ENCODE data around the gene ABCB6. TPM values are rescaled to one million over a fixed set of nuclear protein-coding genes. Genes with fewer than 3 reads are reported as not detected.

ABCB6 gene
- total RNA-seq, 1 donor from 2014 or later, result 36.1 TPM

DNA sequence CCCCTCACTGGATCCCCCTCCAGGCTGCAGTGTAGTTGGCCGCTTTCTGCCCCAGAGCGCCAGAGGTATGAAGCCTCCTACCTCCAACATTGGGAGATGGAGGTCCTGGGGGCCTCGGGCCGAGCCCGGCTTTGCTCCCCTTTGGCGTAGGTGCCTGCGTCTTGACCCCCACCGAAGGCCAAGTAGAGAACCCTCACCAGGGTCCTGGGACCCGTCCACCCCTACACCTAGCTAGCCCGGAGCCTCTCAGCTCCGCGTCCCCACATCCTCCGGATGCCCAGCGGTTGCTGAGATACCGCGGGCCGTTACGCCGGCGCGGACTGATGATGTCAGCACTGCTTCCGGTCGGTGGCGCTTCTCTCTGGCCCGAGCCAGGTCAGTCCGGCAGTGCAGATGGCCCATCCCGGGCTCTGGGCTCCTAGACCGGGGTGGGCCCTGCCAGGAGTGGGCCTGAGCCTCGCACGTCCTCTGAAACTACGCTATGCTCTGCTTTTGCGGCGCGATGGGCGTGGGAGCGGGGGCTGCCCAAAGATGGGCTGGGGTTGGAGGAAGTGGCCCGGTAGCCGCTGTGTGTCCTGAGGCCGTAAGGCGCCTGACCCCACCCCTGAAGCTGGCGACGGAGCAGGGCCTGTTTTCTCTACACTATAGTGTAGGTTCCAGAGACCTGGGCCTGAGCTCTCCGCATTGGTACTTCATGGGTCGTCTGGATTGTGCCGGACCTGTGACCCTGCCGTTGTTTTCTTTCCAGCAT is 26.6 kb upstream of the ABCB6 start, which contains the start of the genes GLB1L and STK16:
Gene GLB1L (minus strand): TSS at position 297 of the 751 bp plus-strand sequence. CDS start 1,871 bp downstream, outside the sequence.
Gene STK16 (plus strand): TSS at position 332 of the 751 bp plus-strand sequence. CDS start 521 bp downstream, outside the sequence.
- DNase-seq (ENCODE audit: low spot score), result peak; percentile 96

GRCh38 chr2:219244789-219245147 is 26.0 kb upstream of the ABCB6 start:
- no peak for DNase-seq (ENCODE audit: low spot score)

DNA sequence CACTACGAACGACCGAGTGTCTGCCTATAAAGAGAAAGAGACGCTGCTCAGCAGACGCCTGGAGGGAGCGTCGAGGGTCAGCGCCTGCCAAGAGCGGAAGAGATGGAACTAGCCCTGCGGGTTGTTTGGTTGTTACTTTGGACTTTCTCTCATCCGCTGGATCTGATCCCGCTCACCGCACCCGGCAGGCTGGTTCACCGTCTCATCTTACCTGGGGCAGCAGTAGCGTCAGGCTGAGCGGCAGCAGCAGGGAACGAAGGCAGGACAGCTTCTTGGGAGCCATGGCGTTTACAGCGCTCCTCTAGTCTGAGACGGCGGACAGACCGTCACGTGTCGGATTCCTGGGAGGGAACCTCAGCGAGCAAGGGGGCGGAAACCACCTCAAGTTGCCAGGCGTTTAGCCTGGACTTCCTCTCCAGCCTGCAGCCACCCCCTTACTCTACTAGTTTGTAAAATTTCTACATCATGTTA is 24.6 kb upstream of the ABCB6 start:
- no peak for DNase-seq (ENCODE audit: low spot score)

DNA sequence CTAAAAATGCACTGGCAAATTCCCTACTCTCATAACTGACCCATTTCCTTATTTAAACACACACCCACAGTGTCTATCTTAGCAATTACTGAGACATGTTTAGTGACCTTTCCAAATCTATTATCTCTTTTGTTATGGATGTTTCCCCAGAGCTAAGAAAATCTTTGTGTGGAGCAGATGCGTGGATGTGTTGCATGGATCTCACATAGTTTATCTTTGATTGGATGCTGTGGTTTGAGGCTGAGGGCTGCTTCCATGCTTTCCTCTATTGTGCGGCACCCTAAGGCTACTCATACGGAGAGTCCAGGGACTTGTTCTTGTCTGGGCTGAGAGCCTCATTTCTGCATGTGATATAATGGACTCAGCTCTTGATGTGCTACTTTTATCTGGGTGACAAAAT is 15.6 kb upstream of the ABCB6 start:
- no peak for DNase-seq (ENCODE audit: low spot score)

DNA sequence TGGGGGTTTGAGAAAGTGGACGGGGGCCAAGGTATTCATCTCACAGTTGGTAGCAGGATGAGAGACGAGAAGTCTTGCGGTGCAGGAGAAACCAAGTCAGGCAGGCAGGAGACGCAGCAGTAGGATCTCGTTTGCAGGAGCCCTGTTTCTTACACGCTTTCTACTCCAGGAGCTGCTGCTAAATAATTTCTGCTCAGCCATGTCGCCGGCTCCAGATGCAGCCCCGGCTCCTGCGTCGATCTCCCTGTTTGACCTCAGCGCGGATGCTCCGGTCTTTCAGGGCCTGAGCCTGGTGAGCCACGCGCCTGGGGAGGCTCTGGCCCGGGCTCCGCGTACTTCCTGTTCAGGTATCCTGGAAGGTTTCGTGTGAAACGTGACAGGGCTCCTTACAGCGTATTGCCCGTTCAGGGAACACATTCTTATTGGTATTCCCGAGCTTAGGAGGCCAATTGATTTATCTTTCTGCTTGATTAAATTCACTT is 11.3 kb upstream of the ABCB6 start:
- DNase-seq (ENCODE audit: low spot score), result no peak

- peak; percentile 99 for DNase-seq (ENCODE audit: low spot score)
These were observed 10.7 kb upstream of the ABCB6 start, which contains the start of the genes ANKZF1 and ATG9A for GRCh38 chr2:219229305-219230058. ANKZF1 (plus strand) TSS chr2:219229806; CDS start chr2:219230258, 452 bp downstream. ATG9A (minus strand) TSS chr2:219229636; CDS start chr2:219228024, 1,612 bp downstream.

- DNase-seq (ENCODE audit: low spot score), result no peak
These were observed 10.2 kb upstream of the ABCB6 start for GRCh38 chr2:219228911-219229304.

DNA sequence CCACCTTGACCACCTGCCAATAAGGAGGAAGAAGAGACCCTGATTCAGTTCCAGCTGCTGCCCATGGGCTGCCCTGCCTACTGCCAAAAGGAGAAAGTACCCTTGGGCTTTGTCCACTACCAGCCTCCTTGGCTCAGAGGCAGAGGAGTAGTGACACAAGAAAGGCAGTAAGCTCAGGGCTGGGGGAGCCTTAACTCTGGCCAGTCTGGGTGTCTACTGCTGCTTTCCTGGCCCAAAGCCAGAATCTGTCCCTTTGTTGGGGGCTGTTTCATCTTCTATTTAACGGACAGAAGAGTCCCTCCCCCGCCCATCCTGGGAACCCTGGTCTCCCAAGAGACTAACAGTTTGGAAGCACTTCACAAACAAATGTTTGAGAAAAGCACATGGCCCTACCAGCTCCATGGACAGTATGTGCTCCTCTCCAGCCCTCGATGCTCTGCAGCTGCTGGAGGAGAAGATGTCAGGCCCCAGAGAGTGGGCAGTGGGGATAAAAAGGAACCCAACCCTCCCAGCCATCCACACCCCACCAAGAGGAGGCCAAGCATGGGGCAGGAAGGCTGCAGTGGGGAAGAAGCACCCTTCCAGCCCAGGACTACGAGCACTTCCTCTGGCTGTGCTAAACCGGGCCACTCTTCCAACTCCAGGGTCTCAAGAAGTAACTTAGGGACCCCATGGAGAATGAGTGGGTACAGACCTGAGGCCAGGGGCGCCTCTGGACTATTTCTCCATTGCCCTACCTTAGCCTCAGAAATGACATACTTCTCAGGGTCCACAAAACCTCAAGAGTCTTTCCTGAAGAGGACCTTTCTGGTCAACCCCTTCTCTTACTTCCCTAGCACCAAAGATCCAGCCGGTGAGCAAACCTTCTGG is 9.5 kb upstream of the ABCB6 start:
- DNase-seq (ENCODE audit: low spot score), result no peak

DNA sequence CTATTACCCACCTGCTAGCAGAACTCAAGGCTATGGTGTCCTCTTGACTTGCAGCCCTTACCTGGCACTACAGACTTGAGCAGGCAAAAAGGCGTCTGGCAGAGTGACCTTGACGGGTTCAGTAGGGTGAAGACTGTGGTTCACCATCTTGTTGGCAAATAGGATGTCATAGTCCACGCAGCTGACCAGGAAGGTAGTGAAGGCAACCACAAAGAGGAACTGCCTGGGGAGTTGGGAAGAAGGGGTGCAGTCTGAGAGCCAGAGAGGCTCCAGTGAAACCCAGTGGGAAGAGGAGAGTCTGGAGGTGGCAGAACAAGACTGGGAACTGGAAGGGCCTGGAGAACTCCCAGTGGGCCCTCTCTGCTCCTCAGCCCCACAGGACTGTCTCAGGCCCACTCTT is 6.6 kb upstream of the ABCB6 start:
- no peak for DNase-seq (ENCODE audit: low spot score)

DNA sequence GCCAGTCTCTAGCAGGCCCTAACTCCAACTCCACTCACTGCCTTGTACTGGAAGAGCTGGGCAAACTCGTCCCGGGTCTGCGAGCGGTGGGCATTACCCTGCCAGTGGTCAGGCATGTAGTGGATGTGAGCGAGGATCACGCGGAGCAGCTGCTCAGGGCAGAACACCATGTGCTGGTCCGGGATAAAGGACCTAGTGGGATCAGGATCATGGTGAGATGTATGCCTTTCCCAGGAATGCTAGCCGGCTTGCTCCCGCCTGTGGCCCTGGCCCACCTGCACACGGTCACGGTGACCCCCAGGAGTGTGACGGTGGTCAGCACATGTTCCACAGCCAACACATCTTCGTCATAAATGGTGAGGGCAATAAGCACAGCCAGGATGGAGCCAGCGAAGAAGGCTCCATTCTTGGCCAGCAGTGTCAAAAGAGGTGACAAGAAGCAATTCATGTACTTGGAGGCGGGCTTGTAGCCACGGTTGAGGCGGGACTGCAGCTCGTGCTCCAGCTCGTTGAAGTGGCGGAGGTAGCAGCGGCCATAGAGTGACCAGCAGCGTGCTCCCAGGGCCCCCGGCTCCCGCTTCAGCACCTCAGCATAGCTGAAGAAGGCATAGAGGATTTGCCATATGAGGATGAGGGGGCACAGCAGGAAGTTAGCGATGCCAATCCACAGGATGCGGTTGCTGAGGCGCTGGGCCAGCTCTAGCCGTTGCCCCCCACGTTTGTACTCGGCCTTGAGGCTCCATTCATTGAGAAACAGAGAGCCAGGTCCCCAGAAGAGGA is 5.3 kb upstream of the ABCB6 start:
- no peak for DNase-seq (ENCODE audit: low spot score)

DNA sequence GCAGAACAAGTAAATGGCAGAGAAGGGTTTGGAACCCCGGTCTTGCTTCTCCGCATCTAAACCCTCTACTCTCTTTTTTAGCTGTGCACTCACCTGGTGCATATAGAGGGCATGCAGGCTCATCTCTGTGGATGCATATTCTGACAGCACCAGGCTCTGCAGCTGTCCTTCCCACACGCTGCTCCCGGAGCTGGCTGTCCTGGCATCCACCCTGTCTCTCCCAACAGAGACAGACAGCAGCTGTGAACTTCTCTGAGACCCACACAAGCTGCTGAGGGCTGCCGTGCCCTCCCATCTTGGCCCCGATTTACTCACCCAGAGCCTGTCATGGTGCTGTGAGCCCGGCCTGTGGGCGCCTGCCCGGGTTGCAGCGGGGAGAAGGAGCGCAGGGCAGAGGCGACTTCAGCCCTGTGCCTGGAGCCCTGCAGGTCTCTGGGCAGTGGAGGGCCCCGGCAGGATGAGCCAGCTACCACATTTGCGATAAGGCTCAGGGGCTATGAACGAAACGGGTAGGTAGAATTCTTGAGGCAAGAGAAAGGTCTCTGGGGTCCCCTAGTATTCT is 3.3 kb upstream of the ABCB6 start:
- no peak for DNase-seq (ENCODE audit: low spot score)

DNA sequence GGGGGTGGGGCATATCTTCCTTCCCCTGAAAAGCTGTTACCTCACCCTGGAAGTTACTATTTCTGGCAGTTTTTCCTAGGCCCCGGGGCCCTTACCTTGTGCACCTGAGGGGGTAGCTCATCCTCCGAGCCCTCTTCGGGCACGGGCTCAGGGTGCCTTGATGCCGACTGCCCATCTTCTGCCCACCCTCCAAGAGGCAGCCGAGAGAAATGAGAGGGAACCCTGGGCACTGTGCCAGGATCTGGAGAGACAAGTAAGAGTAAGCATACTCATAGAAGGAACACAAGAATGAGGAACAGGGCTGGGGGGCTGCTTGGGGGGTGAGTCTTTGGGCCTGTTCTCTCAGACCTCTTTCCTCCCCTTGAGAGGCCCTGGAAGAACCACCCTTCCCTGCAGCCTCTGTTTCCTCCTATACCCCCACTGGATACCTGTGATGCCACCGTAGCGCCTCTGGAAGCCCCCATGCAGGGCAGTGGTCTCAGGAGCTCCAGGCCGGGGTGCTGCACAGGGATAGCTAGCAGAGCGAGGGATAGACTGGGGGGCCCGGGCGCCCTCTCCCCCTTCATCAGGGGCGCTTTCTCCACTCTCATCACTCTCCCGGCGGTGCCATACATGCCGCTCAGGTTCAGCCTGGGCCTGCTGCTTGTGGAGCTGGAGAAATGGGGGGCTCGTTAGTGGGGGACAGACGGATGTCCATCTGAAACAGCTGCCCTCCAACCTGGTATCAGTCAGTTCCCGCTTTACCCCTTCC is 2.1 kb upstream of the ABCB6 start:
- no peak for DNase-seq (ENCODE audit: low spot score)

- DNase-seq (ENCODE audit: low spot score), result no peak
These were observed 1.2 kb upstream of the ABCB6 start for GRCh38 chr2:219219784-219220532.

GRCh38 chr2:219218217-219218731 is 484 bp downstream of the ABCB6 start:
- DNase-seq (ENCODE audit: low spot score), result no peak

DNA sequence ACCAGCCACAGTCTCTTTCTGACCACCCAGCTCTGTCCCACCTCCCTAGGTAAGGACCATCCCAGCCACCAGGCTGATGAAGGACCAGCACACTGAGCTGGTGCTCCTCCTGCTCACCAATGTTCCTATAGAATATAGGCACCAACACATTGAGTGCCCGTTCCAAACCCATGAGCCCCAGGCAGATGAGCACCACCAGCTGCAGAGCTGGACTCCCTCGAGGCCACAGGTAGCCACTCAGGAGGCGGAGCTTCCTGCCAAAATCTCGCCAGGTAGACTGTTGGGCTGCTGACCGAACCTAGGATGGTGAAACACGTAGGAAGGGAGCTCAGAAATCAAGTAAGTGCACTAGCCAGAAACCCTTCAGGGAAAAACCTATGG is 2.2 kb downstream of the ABCB6 start:
- DNase-seq (ENCODE audit: low spot score), result no peak

- DNase-seq (ENCODE audit: low spot score), result no peak
These were observed 2.8 kb downstream of the ABCB6 start for GRCh38 chr2:219215871-219216534.

- no peak for DNase-seq (ENCODE audit: low spot score)
These were observed 4.0 kb downstream of the ABCB6 start for GRCh38 chr2:219214786-219215185.

DNA sequence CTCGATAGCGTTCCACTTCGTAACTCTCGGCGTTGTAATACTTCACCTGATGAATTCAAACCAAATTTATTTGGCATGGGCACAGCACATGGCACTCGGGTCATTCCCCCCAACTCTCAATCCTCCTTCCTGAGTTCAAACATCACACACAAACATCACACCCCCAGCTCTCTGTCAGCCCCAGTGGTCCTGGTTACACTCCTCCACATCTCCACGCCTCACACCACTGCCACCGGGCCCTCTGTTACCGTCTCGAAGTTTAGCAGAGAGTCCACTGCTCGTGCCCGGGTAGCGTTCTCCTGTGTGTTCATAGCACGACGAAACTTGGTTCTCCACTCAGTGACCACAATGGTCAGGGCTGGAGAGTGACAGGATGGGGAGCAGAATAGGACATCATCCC is 4.6 kb downstream of the ABCB6 start:
- no peak for DNase-seq (ENCODE audit: low spot score)
